ENCODE measurements around the gene PARS2. TPM values are rescaled to one million over a fixed set of nuclear protein-coding genes. Genes with fewer than 3 reads are reported as not detected.

Gene PARS2
- total RNA-seq, result 3.6 and 6.8 TPM in 2 replicates

DNA sequence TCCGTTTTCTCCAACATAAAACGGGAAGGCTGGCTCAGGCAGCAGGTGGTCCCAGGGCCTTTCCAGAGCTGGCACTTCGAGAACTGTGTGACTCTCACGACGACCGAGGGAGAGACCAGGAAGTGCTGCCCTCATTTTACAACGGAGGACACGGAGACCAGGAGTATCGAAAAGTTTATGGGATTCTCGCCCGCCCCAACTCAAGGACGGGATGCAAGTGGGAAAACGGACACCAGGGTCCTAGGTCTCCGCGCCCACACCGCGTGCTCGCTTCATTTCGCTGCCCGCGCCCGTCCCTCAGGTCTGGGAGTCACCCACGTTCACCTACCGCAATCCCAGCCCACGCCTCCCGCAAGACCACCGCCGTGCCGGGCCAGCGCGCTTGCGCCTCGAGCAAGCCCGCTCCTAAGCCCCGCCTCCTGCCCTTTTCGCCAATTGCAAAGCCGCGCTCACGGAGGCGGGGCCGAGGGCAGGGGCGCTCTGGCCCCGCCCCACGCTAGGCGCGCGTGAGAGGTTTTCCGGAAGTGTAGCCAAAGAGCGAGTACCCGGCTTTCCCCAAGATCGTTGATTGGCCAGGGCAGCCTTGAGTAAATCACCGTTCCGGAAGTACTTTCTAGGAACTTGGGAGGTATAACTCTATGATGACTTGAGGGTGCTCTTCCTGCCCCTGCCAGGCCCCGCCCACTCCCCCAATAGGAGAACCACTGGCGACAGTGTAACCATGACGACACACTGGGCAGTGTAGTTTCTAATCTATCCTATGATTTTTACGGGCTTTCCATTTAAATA is at the start of gene PARS2:
Gene PARS2 (minus strand): TSS at position 391 of the 789 bp plus-strand sequence. CDS start 5,362 bp downstream, outside the sequence.

DNA sequence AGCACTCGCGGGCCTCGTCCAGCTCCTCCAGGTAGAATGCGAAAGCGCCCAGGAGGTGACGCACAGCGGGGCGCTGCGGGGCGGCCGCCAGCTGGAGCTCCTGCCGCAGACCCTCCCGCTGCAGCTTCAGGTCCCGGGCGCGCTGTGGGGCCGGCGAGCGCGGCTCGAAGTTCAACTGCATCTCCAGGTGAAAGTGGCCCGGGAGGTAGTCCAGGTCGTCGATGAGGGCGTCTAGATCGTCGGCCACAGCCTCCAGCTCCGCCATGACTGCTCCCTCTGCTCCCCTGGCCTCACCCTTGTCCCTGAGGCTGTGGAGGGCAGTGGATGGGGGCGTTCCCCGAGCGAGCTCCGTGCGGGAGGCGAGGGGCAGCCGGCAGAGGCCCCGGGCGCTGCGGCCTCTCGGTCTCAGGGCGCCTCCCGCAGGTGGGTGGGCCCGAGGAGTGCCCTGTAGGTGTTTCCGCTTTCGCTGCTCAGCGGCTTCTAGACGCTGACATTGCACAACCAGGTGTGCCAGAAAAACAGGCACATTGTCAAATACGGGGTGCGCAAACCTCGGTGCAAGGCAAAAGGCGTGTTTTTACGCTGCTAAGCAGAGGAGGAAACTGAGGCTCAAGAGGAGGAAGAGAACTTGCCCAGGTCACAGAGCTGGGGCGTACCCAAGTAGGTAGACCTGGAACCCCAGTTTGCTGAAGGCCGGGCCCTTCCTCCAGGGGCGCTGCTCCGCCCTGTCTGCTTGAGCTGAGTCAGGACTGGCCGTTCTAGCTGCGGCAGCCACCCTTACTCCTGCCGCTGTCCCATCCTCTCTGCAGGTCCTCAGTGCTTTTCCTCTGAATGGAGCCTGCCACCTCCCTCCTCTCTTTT is 36.8 kb upstream of the PARS2 start, which contains the start of gene TTC22:
Gene TTC22 (minus strand): TSS at position 425 of the 861 bp plus-strand sequence. CDS start 160 bp downstream, at position 265.

DNA sequence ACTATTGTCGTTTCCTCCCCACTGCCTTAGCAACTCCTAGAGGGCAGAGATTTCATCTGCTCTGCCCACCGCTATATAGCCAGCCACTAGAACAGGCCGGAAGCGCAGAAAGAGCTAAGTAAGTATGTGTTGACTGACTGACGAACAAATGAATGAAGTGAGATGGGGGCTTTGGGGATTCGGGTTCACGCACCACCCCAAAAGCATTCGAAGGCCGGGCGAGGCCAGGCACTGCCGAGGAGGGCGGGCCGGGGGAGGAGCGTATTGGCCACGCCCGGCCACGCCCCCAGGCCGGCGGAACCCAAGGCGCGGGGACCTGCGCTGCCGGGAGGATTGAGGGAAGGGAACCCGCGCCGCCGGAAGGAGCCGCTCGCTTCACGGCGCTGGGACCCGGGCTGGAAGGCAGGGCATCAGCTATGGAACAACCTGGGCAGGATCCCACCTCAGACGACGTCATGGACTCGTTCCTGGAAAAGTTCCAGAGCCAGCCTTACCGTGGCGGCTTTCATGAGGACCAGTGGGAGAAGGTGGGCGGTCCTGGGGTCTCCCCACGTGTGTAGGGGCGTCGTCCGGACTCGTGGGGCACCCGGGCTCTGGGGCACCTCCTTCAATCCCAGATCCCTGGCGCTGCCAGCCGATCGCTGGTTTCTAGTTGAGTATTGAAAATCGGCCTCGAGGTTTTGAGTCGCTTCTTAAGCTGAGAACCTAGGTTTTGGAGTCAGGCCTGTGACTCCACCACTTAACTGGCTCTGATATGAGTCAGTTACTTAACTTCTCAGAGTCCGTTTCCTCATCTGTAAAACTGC is 48.6 kb downstream of the PARS2 start, which contains the start of gene TTC4:
Gene TTC4 (plus strand): TSS at position 369 of the 806 bp plus-strand sequence. CDS start 48 bp downstream, at position 417.

Other genes with a start within 250 kb of the PARS2 start
- 2.9 and 7.6 TPM in 2 replicates for gene ACOT11, start 216.3 kb downstream of the PARS2 start, total RNA-seq
- gene FAM151A, start 141.0 kb downstream of the PARS2 start, total RNA-seq, result not detected in 2 replicates
- under 0.01 and 0.50 TPM in 2 replicates for gene MROH7, start 122.7 kb downstream of the PARS2 start, total RNA-seq
- gene TTC4, start 48.7 kb downstream of the PARS2 start, total RNA-seq, result 23.0 and 26.0 TPM in 2 replicates
- gene TTC22, start 36.8 kb upstream of the PARS2 start, total RNA-seq, result under 0.01 TPM in 2 replicates
- 146 and 179 TPM in 2 replicates for gene DHCR24, start 122.7 kb upstream of the PARS2 start, total RNA-seq
- not detected in 2 replicates for gene TMEM61, start 216.1 kb upstream of the PARS2 start, total RNA-seq
- gene BSND, start 234.4 kb upstream of the PARS2 start, total RNA-seq, result not detected in 2 replicates